GM23338 (cell line): Measurements from ENCODE around the gene MORC1.

ENCODE experiments used
- CREB1 ChIP-seq: fragments of 250-450 bp; sonication (Bioruptor Pico); IDR thresholded peaks from 2 replicates; pipeline ENCODE4 v1.5.0; 2020; ENCODE audit warnings: low read depth, mild to moderate bottlenecking, moderate library complexity
- CTCF ChIP-seq, 2 experiments: fragments of 200-600 bp in 1 of 2; sonication (generic) in 1 of 2; conservative IDR thresholded peaks; 2 replicates each; pipeline versions ENCODE4 v1.5.1 to v1.6.1; 2016 to 2017; ENCODE audit warnings: antibody characterized with exemption in 2 of 2, low read depth in 2 of 2, mild to moderate bottlenecking in 2 of 2, moderate library complexity in 1 of 2
- ETS1 ChIP-seq: IDR thresholded peaks from 2 replicates; pipeline ENCODE4 v1.6.1; 2016; ENCODE audit warnings: antibody characterized with exemption
- EZH2 ChIP-seq: fragments of 200-600 bp; sonication (generic); IDR thresholded peaks from one replicate; pipeline ENCODE4 v1.8.0; 2017; ENCODE audit warnings: antibody characterized with exemption, mild to moderate bottlenecking, low read depth; ENCODE audit not compliant: unreplicated experiment
- EZH2phosphoT487 ChIP-seq: fragments of 200-600 bp; sonication (generic); IDR thresholded peaks from one replicate; pipeline ENCODE4 v1.8.1; 2018; ENCODE audit warnings: antibody characterized with exemption; ENCODE audit not compliant: unreplicated experiment
- JUNB ChIP-seq: IDR thresholded peaks from one replicate; pipeline ENCODE4 v1.6.1; 2016; ENCODE audit warnings: antibody characterized with exemption; ENCODE audit not compliant: unreplicated experiment
- POLR2AphosphoS5 ChIP-seq: IDR thresholded peaks from 2 replicates; pipeline ENCODE4 v1.6.1; 2016; ENCODE audit warnings: antibody characterized with exemption, low read depth
- REST ChIP-seq: IDR thresholded peaks from one replicate; pipeline ENCODE4 v1.6.1; 2018; ENCODE audit warnings: antibody characterized with exemption; ENCODE audit not compliant: unreplicated experiment
- STAT1 ChIP-seq: IDR thresholded peaks from one replicate; pipeline ENCODE4 v1.6.1; 2016; ENCODE audit warnings: antibody characterized with exemption; ENCODE audit not compliant: unreplicated experiment
- ZNF331 ChIP-seq: fragments of 250-450 bp; sonication (Bioruptor Pico); IDR thresholded peaks from 2 replicates; pipeline ENCODE4 v1.5.0; 2020; ENCODE audit warnings: low read depth, mild to moderate bottlenecking, moderate library complexity
- ZNF462 ChIP-seq: fragments of 250-450 bp; sonication (Bioruptor Pico); IDR thresholded peaks from 2 replicates; pipeline ENCODE4 v1.5.0; 2020; ENCODE audit warnings: mild to moderate bottlenecking, moderate library complexity

GRCh38 chr3:108953700-108954099 lies 164.2 kb downstream of the MORC1 start, which contains the start of gene GUCA1C:
- TF ChIP-seq CTCF (conservative IDR thresholded peaks at IDR 0.05; ENCODE audit: low read depth in 2 of 2): no peak
- TF ChIP-seq POLR2AphosphoS5: no peak
- no peak for TF ChIP-seq EZH2
- no peak for TF ChIP-seq JUNB
- no peak for TF ChIP-seq REST
- no peak for TF ChIP-seq ETS1
- no peak for TF ChIP-seq CREB1 (CRISPR knock-in tag)
- TF ChIP-seq EZH2phosphoT487: no peak
- no peak for TF ChIP-seq ZNF331 (CRISPR knock-in tag)
- TF ChIP-seq ZNF462 (CRISPR knock-in tag): no peak
- TF ChIP-seq STAT1: no peak
